IPS DF 6.9 (cell line): ENCODE data around the gene MYH9.

Source experiments
- DNase-seq: peaks from one replicate; pipeline ENCODE4 v3.0.0-alpha.2; 2013; ENCODE audit warnings: low read depth, low spot score
- H3K27ac ChIP-seq: one replicate; pipeline ENCODE4 v1.5.1; 2013; ENCODE audit warnings: low read length, control low read depth
- H3K27me3 ChIP-seq: 2 replicates; pipeline ENCODE4 v1.6.1; 2013; ENCODE audit warnings: mild to moderate bottlenecking, low read length; ENCODE audit not compliant: control insufficient read depth, insufficient read depth
- H3K36me3 ChIP-seq: 2 replicates; pipeline ENCODE4 v1.6.1; 2013; ENCODE audit warnings: low read length; ENCODE audit not compliant: control insufficient read depth, insufficient read depth
- H3K4me1 ChIP-seq: 2 replicates; pipeline ENCODE4 v1.6.1; 2013; ENCODE audit warnings: low read length; ENCODE audit not compliant: control insufficient read depth, insufficient read depth
- H3K4me3 ChIP-seq: 2 replicates; pipeline ENCODE4 v1.5.1; 2013; ENCODE audit warnings: mild to moderate bottlenecking, low read length
- H3K9me3 ChIP-seq: 2 replicates; pipeline ENCODE4 v1.6.1; 2013; ENCODE audit warnings: low read length, inconsistent platforms; ENCODE audit not compliant: control insufficient read depth, insufficient read depth
- WGBS: extraction: QIAGEN DNeasy Blood & Tissue Kit; methylation state at CpG from one replicate; pipeline ENCODE4 v1.1.7; 2013; ENCODE audit warnings: mixed read lengths, missing lambda C conversion rate; ENCODE audit not compliant: insufficient read length, insufficient coverage; 5-methylcytosine and 5-hydroxymethylcytosine counted together

MYH9 gene

GRCh38 chr22:36319595-36320497 is 67.9 kb downstream of the MYH9 start:
- Histone ChIP-seq H3K27me3 (no peaks in the 10 kb centered on the region), H3K27ac (no peak overlapping the region), H3K9me3 (no peaks in the 10 kb centered on the region), H3K4me3 (no peak overlapping the region), H3K4me1 (no peaks in the 10 kb centered on the region; the same call in 1 of the 2 replicates), H3K36me3 (peaks cover 59% of the 10 kb centered on the region)
- no peak for DNase-seq
- no CpG with 5 or more reads among the region's 26 CpGs for WGBS

- Histone ChIP-seq H3K27me3 (no peaks in the 10 kb centered on the region), H3K36me3 (peaks cover 57% of the 10 kb centered on the region), H3K27ac (no peak overlapping the region), H3K4me1 (no peaks in the 10 kb centered on the region), H3K9me3 (no peaks in the 10 kb centered on the region), H3K4me3 (no peak overlapping the region)
- no CpG with 5 or more reads among the region's 12 CpGs for WGBS
- DNase-seq, result no peak
Measured at GRCh38 chr22:36318442-36318841, 69.3 kb downstream of the MYH9 start.

DNA sequence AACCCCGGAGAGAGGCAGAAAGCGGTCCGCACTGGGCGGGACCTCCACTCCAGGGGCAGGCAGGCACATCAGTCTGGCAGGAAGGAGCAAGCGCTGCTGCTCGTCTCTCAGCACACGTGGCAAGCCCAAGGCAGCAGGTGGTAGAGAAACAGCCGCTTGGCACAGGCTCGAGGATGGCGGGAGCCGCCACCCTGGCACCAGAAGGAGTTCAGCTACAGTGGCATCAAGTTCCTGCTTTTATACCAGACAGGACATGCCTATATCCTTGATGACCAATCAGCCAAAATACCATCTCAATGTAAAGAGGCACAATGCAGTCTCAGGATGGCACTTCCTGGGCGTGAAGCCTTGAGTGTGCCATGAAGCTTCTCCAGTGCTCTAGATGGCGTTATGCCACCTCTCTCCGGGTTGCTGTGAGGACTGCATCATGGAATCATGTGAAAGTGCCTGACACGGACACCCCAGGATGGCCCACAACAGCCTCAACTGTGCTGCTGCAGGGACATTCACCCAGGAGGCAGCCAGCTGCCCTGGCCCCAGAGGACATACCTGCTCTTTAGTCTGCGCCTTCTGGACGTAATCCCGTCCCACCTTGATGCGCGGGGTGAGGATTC is 70.0 kb downstream of the MYH9 start:
- H3K27me3 ChIP-seq, result no peaks in the 10 kb centered on the region
- no peaks in the 10 kb centered on the region for H3K4me1 ChIP-seq
- no peak overlapping the region for H3K4me3 ChIP-seq
- H3K9me3 ChIP-seq, result no peaks in the 10 kb centered on the region
- H3K27ac ChIP-seq, result no peak overlapping the region
- peaks cover 52% of the 10 kb centered on the region for H3K36me3 ChIP-seq
- no peak for DNase-seq
- WGBS, result no CpG with 5 or more reads among the region's 20 CpGs

GRCh38 chr22:36316419-36316818 is 71.3 kb downstream of the MYH9 start:
- H3K27ac ChIP-seq, result no peak overlapping the region
- WGBS, result no CpG with 5 or more reads among the region's 14 CpGs
- peaks cover 49% of the 10 kb centered on the region for H3K36me3 ChIP-seq
- H3K9me3 ChIP-seq, result no peaks in the 10 kb centered on the region
- DNase-seq, result no peak
- no peaks in the 10 kb centered on the region for H3K27me3 ChIP-seq
- no peak overlapping the region for H3K4me3 ChIP-seq
- H3K4me1 ChIP-seq, result no peaks in the 10 kb centered on the region

DNA sequence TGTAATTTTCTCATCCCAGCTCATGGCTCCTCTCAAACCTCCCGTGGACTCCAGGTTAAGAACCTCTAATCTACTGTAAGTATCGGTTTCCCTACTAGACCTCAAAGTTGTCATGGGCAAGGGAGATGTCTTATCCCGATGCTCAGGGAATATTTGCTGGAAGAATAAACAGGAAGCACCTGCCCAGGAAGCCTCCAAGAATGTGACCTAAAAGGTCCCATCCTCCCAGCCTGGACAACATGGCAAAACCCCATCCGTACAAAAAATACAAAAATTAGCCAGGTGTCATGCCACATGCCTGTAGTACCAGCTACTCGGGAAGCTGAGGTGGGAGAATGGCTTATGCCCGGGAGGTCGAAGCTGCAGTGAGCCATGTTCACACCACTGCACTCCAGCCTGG is 72.4 kb downstream of the MYH9 start:
- no CpG with 5 or more reads among the region's 7 CpGs for whole genome bisulfite sequencing
- Histone ChIP-seq H3K36me3 (peaks cover 52% of the 10 kb centered on the region), H3K27ac (no peak overlapping the region), H3K4me1 (no peaks in the 10 kb centered on the region), H3K27me3 (no peaks in the 10 kb centered on the region), H3K9me3 (no peaks in the 10 kb centered on the region), H3K4me3 (no peak overlapping the region)
- no peak for DNase-seq

DNA sequence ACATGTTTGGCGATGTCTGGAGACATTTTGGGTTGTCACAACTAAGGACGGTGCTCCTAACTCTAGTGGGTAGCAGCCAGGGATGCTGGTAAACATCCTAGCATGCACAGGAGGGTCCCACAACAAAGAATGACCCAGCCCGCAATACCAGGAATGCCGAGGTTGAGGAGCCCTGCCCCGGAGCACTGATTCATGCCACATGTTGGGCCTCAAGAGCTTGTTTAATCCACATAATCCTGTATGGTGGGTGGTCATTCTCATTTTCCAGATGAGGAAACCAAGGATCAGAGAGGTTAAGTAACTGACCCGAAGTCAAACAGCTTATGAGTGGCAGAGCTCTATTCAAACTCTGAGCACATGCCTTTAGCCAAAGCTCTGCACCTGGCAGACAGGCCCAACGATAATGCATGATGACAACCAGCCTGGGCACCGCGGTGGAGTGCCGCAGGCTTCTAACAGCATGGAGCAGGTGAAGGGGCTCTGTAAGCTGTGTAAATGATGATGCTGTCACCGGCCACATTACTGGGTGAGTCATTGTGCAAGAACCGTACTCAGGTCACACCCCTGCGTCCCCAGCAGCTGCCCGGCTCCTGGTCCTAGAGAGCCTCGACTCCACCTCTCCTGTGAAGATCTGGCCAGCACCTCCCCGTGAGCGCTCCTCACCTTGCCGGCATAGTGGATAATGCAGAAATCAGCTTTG is 76.2 kb downstream of the MYH9 start:
- no peaks in the 10 kb centered on the region for H3K9me3 ChIP-seq
- no peak overlapping the region for H3K27ac ChIP-seq
- DNase-seq, result no peak
- H3K36me3 ChIP-seq, result peaks cover 44% of the 10 kb centered on the region
- H3K4me1 ChIP-seq, result no peaks in the 10 kb centered on the region
- H3K4me3 ChIP-seq, result no peak overlapping the region
- no CpG with 5 or more reads among the region's 18 CpGs for WGBS
- no peaks in the 10 kb centered on the region for H3K27me3 ChIP-seq

DNA sequence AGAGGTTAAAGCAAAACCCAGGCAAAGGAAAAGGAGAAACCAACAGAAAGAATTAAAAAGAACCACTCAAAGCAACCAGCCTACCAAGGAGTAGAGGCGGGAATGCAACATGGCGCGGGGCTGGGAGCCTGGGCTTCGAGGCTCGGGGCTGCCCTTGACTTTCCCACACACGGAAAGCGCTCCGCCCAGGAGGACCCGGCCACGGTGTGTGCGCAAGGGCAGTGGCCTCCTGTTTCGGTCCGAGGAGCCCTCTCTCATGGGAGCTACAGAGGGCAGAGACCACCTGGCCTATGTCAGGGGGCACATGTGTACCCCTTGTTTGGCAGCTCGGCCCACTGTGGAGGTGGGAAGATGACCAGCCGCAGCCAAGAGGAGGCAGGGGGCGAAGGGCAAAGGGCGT is 78.9 kb downstream of the MYH9 start:
- Histone ChIP-seq H3K27ac (no peak overlapping the region), H3K4me3 (no peak overlapping the region), H3K4me1 (no peaks in the 10 kb centered on the region), H3K36me3 (peaks cover 55% of the 10 kb centered on the region), H3K27me3 (no peaks in the 10 kb centered on the region), H3K9me3 (no peaks in the 10 kb centered on the region)
- DNase-seq, result no peak
- WGBS, result no CpG with 5 or more reads among the region's 17 CpGs

GRCh38 chr22:36306227-36306626 is 81.5 kb downstream of the MYH9 start:
- peaks cover 52% of the 10 kb centered on the region for H3K36me3 ChIP-seq
- no peak overlapping the region for H3K27ac ChIP-seq
- no peaks in the 10 kb centered on the region for H3K27me3 ChIP-seq
- DNase-seq, result no peak
- H3K4me3 ChIP-seq, result no peak overlapping the region
- H3K9me3 ChIP-seq, result no peaks in the 10 kb centered on the region
- H3K4me1 ChIP-seq, result no peaks in the 10 kb centered on the region
- WGBS, result no CpG with 5 or more reads among the region's 18 CpGs

- no peaks in the 10 kb centered on the region for H3K4me1 ChIP-seq
- H3K27ac ChIP-seq, result no peak overlapping the region
- no CpG with 5 or more reads among the region's 19 CpGs for WGBS
Measured at GRCh38 chr22:36305813-36306212, 82.0 kb downstream of the MYH9 start.

DNA sequence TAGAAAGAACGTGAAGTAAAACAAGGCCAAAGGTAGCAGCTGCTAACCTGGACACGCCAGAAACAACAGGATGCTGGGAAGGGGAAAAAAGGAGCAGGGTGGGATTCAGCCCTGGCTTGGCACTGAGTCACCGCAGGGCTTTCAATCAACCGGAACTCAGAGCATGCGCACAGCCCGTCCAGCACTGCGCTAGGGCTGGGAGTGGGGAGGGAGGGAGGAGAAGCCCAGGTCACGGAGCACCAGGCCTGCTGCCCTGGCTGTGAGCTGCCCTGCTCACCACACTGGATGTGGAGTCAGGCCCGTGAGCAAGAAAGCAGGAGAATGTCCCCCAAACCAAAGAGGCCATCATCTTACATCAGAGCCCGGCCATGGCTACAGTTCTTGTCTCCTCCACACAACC is 83.3 kb downstream of the MYH9 start:
- Histone ChIP-seq H3K27ac (no peak overlapping the region), H3K36me3 (peaks cover 60% of the 10 kb centered on the region), H3K9me3 (no peaks in the 10 kb centered on the region), H3K4me1 (no peaks in the 10 kb centered on the region), H3K27me3 (no peaks in the 10 kb centered on the region), H3K4me3 (no peak overlapping the region)
- no CpG with 5 or more reads among the region's 10 CpGs for WGBS
- DNase-seq, result no peak

More at GRCh38 chr22:36305813-36306212, 82.0 kb downstream of the MYH9 start:
- H3K9me3 ChIP-seq, result no peaks in the 10 kb centered on the region
- no peaks in the 10 kb centered on the region for H3K27me3 ChIP-seq
- peaks cover 51% of the 10 kb centered on the region for H3K36me3 ChIP-seq
- no peak for DNase-seq
- H3K4me3 ChIP-seq, result no peak overlapping the region
